Epithelial cell of umbilical artery (primary cell): Measurements from ENCODE around the gene MAGED4. TPM values are rescaled to one million over a fixed set of nuclear protein-coding genes. Genes with fewer than 3 reads are reported as not detected.

Experiments
- total RNA-seq: library from RNA; depleted of rRNA; stranded (reverse); fragments of >200 nt; gene quantifications from 2 replicates; pipeline ENCODE4 v1.2.3, GENCODE V29; 2014

Gene MAGED4, protein sequence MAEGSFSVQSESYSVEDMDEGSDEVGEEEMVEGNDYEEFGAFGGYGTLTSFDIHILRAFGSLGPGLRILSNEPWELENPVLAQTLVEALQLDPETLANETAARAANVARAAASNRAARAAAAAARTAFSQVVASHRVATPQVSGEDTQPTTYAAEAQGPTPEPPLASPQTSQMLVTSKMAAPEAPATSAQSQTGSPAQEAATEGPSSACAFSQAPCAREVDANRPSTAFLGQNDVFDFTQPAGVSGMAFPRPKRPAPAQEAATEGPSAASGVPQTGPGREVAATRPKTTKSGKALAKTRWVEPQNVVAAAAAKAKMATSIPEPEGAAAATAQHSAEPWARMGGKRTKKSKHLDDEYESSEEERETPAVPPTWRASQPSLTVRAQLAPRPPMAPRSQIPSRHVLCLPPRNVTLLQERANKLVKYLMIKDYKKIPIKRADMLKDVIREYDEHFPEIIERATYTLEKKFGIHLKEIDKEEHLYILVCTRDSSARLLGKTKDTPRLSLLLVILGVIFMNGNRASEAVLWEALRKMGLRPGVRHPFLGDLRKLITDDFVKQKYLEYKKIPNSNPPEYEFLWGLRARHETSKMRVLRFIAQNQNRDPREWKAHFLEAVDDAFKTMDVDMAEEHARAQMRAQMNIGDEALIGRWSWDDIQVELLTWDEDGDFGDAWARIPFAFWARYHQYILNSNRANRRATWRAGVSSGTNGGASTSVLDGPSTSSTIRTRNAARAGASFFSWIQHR
- total RNA-seq: 2.0 and 18.2 TPM in 2 replicates

GRCh38 chrX:52184440-52185077, at the start of gene MAGED4:
Gene MAGED4 (plus strand): TSS chrX:52184888. CDS start chrX:52185923, 1,035 bp downstream.

Other genes starting within 250 kb of the MAGED4 start
- 19.5 and 22.2 TPM in 2 replicates for gene MAGED4B, start 115.7 kb upstream of the MAGED4 start, total RNA-seq
- gene XAGE2, start 184.1 kb downstream of the MAGED4 start, total RNA-seq: not detected in 2 replicates